ENCODE results near the gene ZNF782.

Gene ZNF782

DNA sequence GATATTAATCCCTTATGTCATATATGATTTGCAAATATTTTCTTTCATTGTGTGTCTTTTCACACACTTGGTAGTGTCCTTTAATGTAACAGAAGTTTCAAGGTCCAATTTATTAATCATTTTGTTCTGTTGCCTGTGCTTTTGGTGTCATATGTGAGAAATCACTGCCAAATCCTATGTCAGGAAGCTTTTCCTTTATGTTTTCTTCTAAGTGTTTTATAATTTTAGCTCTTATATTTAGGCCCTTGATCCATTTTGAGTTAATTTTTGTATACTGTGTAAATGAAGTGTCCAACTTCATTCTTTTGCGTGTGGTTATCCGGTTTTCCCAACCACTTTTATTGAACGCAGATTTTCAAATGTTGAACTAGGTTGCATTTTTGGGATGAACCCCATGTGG, 70.3 kb downstream of the ZNF782 start:
- H3K4me1 ChIP-seq (ENCODE audit: insufficient read depth, low read length, severe bottlenecking), result peaks cover 3% of the 10 kb centered on the region
- no peaks in the 10 kb centered on the region for H3K79me2 ChIP-seq (ENCODE audit: insufficient read depth, low read length)

DNA sequence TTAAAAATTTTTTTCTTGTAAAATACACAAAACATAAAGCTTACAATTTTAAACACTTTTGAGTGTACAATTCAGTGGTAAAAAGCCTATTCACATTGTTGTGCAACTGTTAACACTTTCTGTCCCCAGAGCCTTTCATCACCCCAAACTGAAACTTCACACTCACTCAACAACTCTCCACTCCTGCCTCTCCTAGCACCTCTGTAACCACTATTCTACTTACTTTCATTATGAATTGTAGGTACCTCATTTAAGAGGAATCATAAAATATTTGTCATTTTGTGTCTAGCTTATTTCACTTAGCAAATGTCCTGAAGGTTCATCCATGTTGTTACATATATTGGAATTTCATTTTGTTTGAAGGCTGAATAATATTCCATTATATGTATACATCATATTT, 72.1 kb downstream of the ZNF782 start:
- Histone ChIP-seq H3K9me3 (ENCODE audit: low read length) (peaks cover 4% of the 10 kb centered on the region; the same call in 1 of the 2 replicates), H3K79me2 (ENCODE audit: insufficient read depth, low read length) (peaks cover 3% of the 10 kb centered on the region; the same call in 1 of the 2 replicates), H3K9me2 (ENCODE audit: low read depth, low read length) (no peaks in the 10 kb centered on the region), H3K4me2 (ENCODE audit: low read length) (no peak overlapping the region), H3K27me3 (ENCODE audit: insufficient read depth, low read length) (no peaks in the 10 kb centered on the region), H3K9ac (ENCODE audit: low read length) (no peak overlapping the region), H3K4me1 (ENCODE audit: insufficient read depth, low read length, severe bottlenecking) (peaks cover 12% of the 10 kb centered on the region), H2AFZ (ENCODE audit: low read length) (no peak overlapping the region), H3K4me3 (ENCODE audit: low read depth, low read length, poor library complexity, severe bottlenecking) (no peak overlapping the region), H3F3A (ENCODE audit: insufficient read depth, low read length) (no peaks in the 10 kb centered on the region), H3K36me3 (ENCODE audit: insufficient read depth, low read length) (no peaks in the 10 kb centered on the region), H3K27ac (ENCODE audit: low read depth, low read length, poor library complexity, severe bottlenecking) (no peak overlapping the region), H4K20me1 (ENCODE audit: insufficient read depth, low read length) (no peaks in the 10 kb centered on the region)
- TF ChIP-seq EZH2 (IDR thresholded peaks at IDR 0.05; ENCODE audit: borderline replicate concordance, low read length), result no peak
- TF ChIP-seq, protein P1, sequence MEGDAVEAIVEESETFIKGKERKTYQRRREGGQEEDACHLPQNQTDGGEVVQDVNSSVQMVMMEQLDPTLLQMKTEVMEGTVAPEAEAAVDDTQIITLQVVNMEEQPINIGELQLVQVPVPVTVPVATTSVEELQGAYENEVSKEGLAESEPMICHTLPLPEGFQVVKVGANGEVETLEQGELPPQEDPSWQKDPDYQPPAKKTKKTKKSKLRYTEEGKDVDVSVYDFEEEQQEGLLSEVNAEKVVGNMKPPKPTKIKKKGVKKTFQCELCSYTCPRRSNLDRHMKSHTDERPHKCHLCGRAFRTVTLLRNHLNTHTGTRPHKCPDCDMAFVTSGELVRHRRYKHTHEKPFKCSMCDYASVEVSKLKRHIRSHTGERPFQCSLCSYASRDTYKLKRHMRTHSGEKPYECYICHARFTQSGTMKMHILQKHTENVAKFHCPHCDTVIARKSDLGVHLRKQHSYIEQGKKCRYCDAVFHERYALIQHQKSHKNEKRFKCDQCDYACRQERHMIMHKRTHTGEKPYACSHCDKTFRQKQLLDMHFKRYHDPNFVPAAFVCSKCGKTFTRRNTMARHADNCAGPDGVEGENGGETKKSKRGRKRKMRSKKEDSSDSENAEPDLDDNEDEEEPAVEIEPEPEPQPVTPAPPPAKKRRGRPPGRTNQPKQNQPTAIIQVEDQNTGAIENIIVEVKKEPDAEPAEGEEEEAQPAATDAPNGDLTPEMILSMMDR (IDR thresholded peaks at IDR 0.05; ENCODE audit: low read length), result no peak

More for the DNA sequence above, 70.3 kb downstream of the ZNF782 start:
- no peak overlapping the region for H2AFZ ChIP-seq (ENCODE audit: low read length)
- no peaks in the 10 kb centered on the region for H3F3A ChIP-seq (ENCODE audit: insufficient read depth, low read length)
- H3K9me2 ChIP-seq (ENCODE audit: low read depth, low read length), result no peaks in the 10 kb centered on the region
- H4K20me1 ChIP-seq (ENCODE audit: insufficient read depth, low read length), result no peaks in the 10 kb centered on the region
- H3K9me3 ChIP-seq (ENCODE audit: low read length), result peaks cover 8% of the 10 kb centered on the region; the same call in 1 of the 2 replicates
- H3K36me3 ChIP-seq (ENCODE audit: insufficient read depth, low read length), result no peaks in the 10 kb centered on the region
- H3K27me3 ChIP-seq (ENCODE audit: insufficient read depth, low read length), result no peaks in the 10 kb centered on the region
- H3K9ac ChIP-seq (ENCODE audit: low read length), result no peak overlapping the region
- H3K27ac ChIP-seq (ENCODE audit: low read depth, low read length, poor library complexity, severe bottlenecking), result no peak overlapping the region
- no peak overlapping the region for H3K4me3 ChIP-seq (ENCODE audit: low read depth, low read length, poor library complexity, severe bottlenecking)
- no peak overlapping the region for H3K4me2 ChIP-seq (ENCODE audit: low read length)
- no peak for TF ChIP-seq EZH2 (IDR thresholded peaks at IDR 0.05; ENCODE audit: borderline replicate concordance, low read length)
- TF ChIP-seq, protein P1 (IDR thresholded peaks at IDR 0.05; ENCODE audit: low read length), result no peak

DNA sequence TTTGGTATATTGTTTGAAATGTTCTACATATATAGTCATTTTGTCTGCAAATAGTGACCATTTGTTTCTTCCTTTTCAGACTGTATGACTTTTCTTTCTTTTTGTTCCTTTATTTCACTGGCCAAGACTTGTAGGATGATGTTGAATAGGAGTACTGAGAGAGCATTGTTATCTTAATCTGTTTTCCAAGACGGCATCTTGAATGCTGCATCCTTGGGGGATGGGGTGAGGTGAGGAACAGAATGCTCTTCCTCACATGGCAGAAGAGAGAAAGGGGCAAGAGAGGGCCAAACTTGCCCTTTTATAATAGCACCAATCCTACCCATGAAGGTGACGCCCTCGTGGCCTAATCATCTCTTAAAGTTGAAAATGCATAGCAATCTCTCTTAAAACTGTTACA, 72.8 kb downstream of the ZNF782 start:
- H2AFZ ChIP-seq (ENCODE audit: low read length), result no peak overlapping the region
- H3K4me1 ChIP-seq (ENCODE audit: insufficient read depth, low read length, severe bottlenecking), result peaks cover 18% of the 10 kb centered on the region
- H3K27me3 ChIP-seq (ENCODE audit: insufficient read depth, low read length), result no peaks in the 10 kb centered on the region
- H3K9me3 ChIP-seq (ENCODE audit: low read length), result peaks cover 2% of the 10 kb centered on the region; the same call in 1 of the 2 replicates
- H3F3A ChIP-seq (ENCODE audit: insufficient read depth, low read length), result no peaks in the 10 kb centered on the region
- H3K4me2 ChIP-seq (ENCODE audit: low read length), result no peak overlapping the region
- no peak for TF ChIP-seq EZH2 (IDR thresholded peaks at IDR 0.05; ENCODE audit: borderline replicate concordance, low read length)
- TF ChIP-seq, protein P1 (IDR thresholded peaks at IDR 0.05; ENCODE audit: low read length), result no peak
- H4K20me1 ChIP-seq (ENCODE audit: insufficient read depth, low read length), result no peaks in the 10 kb centered on the region
- no peaks in the 10 kb centered on the region for H3K36me3 ChIP-seq (ENCODE audit: insufficient read depth, low read length)
- no peak overlapping the region for H3K4me3 ChIP-seq (ENCODE audit: low read depth, low read length, poor library complexity, severe bottlenecking)
- no peak overlapping the region for H3K9ac ChIP-seq (ENCODE audit: low read length)
- H3K27ac ChIP-seq (ENCODE audit: low read depth, low read length, poor library complexity, severe bottlenecking), result no peak overlapping the region
- H3K9me2 ChIP-seq (ENCODE audit: low read depth, low read length), result no peaks in the 10 kb centered on the region
- peaks cover 9% of the 10 kb centered on the region; the same call in 1 of the 2 replicates for H3K79me2 ChIP-seq (ENCODE audit: insufficient read depth, low read length)

Measured in OCI-LY1 (cell line).